LoVo (cell line): ENCODE measurements around the gene C4orf17.
"Not testable (repeated sequence)": the region's sequence is repeated elsewhere in the genome, so short reads cannot be mapped to it uniquely, and the experiment has no call there.

Source experiments
- DNase-seq: peaks from one replicate; pipeline ENCODE4 v3.0.0-alpha.2; 2016; ENCODE audit warnings: low spot score

C4orf17 gene

GRCh38 chr4:99510721-99511120 is at the start of gene C4orf17:
Gene C4orf17 (plus strand): TSS chr4:99511021. CDS start chr4:99513082, 2,061 bp downstream.
- DNase-seq, result no peak

GRCh38 chr4:99461623-99462401 is 49.0 kb upstream of the C4orf17 start:
- DNase-seq, result no peak

GRCh38 chr4:99462875-99463464 is 47.9 kb upstream of the C4orf17 start:
- peak; percentile 57 for DNase-seq

GRCh38 chr4:99463566-99463965 is 47.3 kb upstream of the C4orf17 start:
- DNase-seq, result no peak

GRCh38 chr4:99467887-99468286 is 42.9 kb upstream of the C4orf17 start:
- no peak for DNase-seq

- no peak for DNase-seq
Observed at GRCh38 chr4:99468889-99469288, 41.9 kb upstream of the C4orf17 start.

GRCh38 chr4:99471349-99471748 is 39.5 kb upstream of the C4orf17 start:
- DNase-seq, result no peak

GRCh38 chr4:99471896-99472295 is 38.9 kb upstream of the C4orf17 start:
- no peak for DNase-seq

GRCh38 chr4:99473131-99473530 is 37.7 kb upstream of the C4orf17 start:
- no peak for DNase-seq

GRCh38 chr4:99483636-99484035 is 27.2 kb upstream of the C4orf17 start:
- DNase-seq, result no peak

GRCh38 chr4:99485212-99485611 is 25.6 kb upstream of the C4orf17 start:
- DNase-seq, result no peak

- not testable (repeated sequence) for DNase-seq
Observed at GRCh38 chr4:99486648-99487047, 24.2 kb upstream of the C4orf17 start.

- DNase-seq, result no peak
Observed at GRCh38 chr4:99490286-99490685, 20.5 kb upstream of the C4orf17 start.

- DNase-seq, result no peak
Observed at GRCh38 chr4:99504804-99505502, 5.9 kb upstream of the C4orf17 start.

- no peak for DNase-seq
Observed at GRCh38 chr4:99506781-99507180, 4.0 kb upstream of the C4orf17 start.

- DNase-seq, result no peak
Observed at GRCh38 chr4:99507349-99507748, 3.5 kb upstream of the C4orf17 start.

- DNase-seq, result no peak
Observed at GRCh38 chr4:99507762-99508161, 3.1 kb upstream of the C4orf17 start.

GRCh38 chr4:99518601-99519295 is 7.9 kb downstream of the C4orf17 start:
- no peak for DNase-seq

- no peak for DNase-seq
Observed at GRCh38 chr4:99529228-99529627, 18.4 kb downstream of the C4orf17 start.

- no peak for DNase-seq
Observed at GRCh38 chr4:99529956-99530355, 19.1 kb downstream of the C4orf17 start.

GRCh38 chr4:99534699-99535098 is 23.9 kb downstream of the C4orf17 start:
- not testable (repeated sequence) for DNase-seq

- no peak for DNase-seq
Observed at GRCh38 chr4:99536271-99536670, 25.4 kb downstream of the C4orf17 start.
